Right hindlimb (tissue), 1 donor: ENCODE results near the gene OR2T6.
"Not testable (repeated sequence)": the region's sequence is repeated elsewhere in the genome, so short reads cannot be mapped to it uniquely, and the experiment has no call there.

Source experiments
- DNase-seq: peaks from one replicate; pipeline ENCODE4 v3.0.0-alpha.2; 2018

OR2T6 gene

GRCh38 chr1:248434913-248435312 is 59.4 kb downstream of the OR2T6 start:
- not testable (repeated sequence) for DNase-seq

GRCh38 chr1:248436303-248436702 is 60.8 kb downstream of the OR2T6 start:
- DNase-seq = not testable (repeated sequence)

GRCh38 chr1:248438668-248439067 is 63.1 kb downstream of the OR2T6 start:
- DNase-seq = not testable (repeated sequence)

GRCh38 chr1:248439283-248439682 is 63.7 kb downstream of the OR2T6 start:
- not testable (repeated sequence) for DNase-seq
